MM.1S (cell line): ENCODE measurements around the gene SNTG2.
"Not testable (repeated sequence)": the region's sequence is repeated elsewhere in the genome, so short reads cannot be mapped to it uniquely, and the experiment has no call there.

ENCODE experiments used
- DNase-seq: peaks from one replicate; pipeline ENCODE4 v3.0.0-alpha.2; 2015
- H2AFZ ChIP-seq: fragments of 300-600 bp; sonication (generic); 2 replicates; pipeline ENCODE4 v1.6.0; 2016; ENCODE audit warnings: antibody characterized with exemption, low read length
- H3F3A ChIP-seq: fragments of 300-600 bp; sonication (generic); 2 replicates; pipeline ENCODE4 v1.6.1; 2016; ENCODE audit warnings: mild to moderate bottlenecking, antibody characterized with exemption, low read length, moderate library complexity, mixed read lengths; ENCODE audit not compliant: insufficient read depth
- H3K27ac ChIP-seq: fragments of 300-600 bp; sonication (generic); 2 replicates; pipeline ENCODE4 v1.5.1; 2016; ENCODE audit warnings: mild to moderate bottlenecking, low read length
- H3K27me3 ChIP-seq: fragments of 300-600 bp; sonication (generic); replicated peaks from 2 replicates; pipeline ENCODE4 v1.6.0; 2016; ENCODE audit warnings: low read length; ENCODE audit not compliant: insufficient read depth
- H3K36me3 ChIP-seq: fragments of 300-600 bp; sonication (generic); replicated peaks from 2 replicates; pipeline ENCODE4 v1.6.1; 2016; ENCODE audit warnings: mild to moderate bottlenecking, low read length, mixed read lengths; ENCODE audit not compliant: insufficient read depth
- H3K4me1 ChIP-seq: fragments of 300-600 bp; sonication (generic); 2 replicates; pipeline ENCODE4 v1.6.1; 2016; ENCODE audit warnings: low read length, mixed read lengths
- H3K4me2 ChIP-seq: fragments of 300-600 bp; sonication (generic); 2 replicates; pipeline ENCODE4 v1.6.0; 2016; ENCODE audit warnings: low read depth, low read length
- H3K4me3 ChIP-seq: fragments of 300-600 bp; sonication (generic); 2 replicates; pipeline ENCODE4 v1.5.1; 2016; ENCODE audit warnings: low read length, mixed read lengths
- H3K79me2 ChIP-seq: fragments of 300-600 bp; sonication (generic); 2 replicates; pipeline ENCODE4 v1.6.1; 2016; ENCODE audit warnings: mixed run types, low read length, mixed read lengths
- H3K9ac ChIP-seq: fragments of 300-600 bp; sonication (generic); 2 replicates; pipeline ENCODE4 v1.6.1; 2016; ENCODE audit warnings: low read length, mixed read lengths
- H3K9me2 ChIP-seq: fragments of 300-600 bp; sonication (generic); replicated peaks from 2 replicates; pipeline ENCODE4 v1.6.1; 2016; ENCODE audit warnings: mild to moderate bottlenecking, low read length, mixed read lengths; ENCODE audit not compliant: insufficient read depth
- H3K9me3 ChIP-seq: fragments of 300-600 bp; sonication (generic); replicated peaks from 2 replicates; pipeline ENCODE4 v1.6.1; 2016; ENCODE audit warnings: mild to moderate bottlenecking, low read length, mixed read lengths; ENCODE audit not compliant: insufficient read depth
- H4K20me1 ChIP-seq: fragments of 300-600 bp; sonication (generic); 2 replicates; pipeline ENCODE4 v1.6.1; 2016; ENCODE audit warnings: mild to moderate bottlenecking, low read length, moderate library complexity, mixed read lengths; ENCODE audit not compliant: insufficient read depth
- EZH2 ChIP-seq: fragments of 300-600 bp; sonication (generic); optimal IDR thresholded peaks from 2 replicates; pipeline ENCODE3; 2017; ENCODE audit warnings: low read depth, mild to moderate bottlenecking, antibody characterized with exemption, low read length, mixed read lengths
- EZH2phosphoT487 ChIP-seq: fragments of 300-600 bp; sonication (generic); IDR thresholded peaks from 2 replicates; pipeline ENCODE4 v1.6.1; 2018; ENCODE audit warnings: antibody characterized with exemption, low read length
- TF ChIP-seq, protein P1 (sequence below): fragments of 300-600 bp; sonication (generic); IDR thresholded peaks from 2 replicates; pipeline ENCODE4 v1.5.1; 2016; ENCODE audit warnings: antibody characterized with exemption, low read length, mixed read lengths

The SNTG2 gene

GRCh38 chr2:1407950-1408675, 457.5 kb downstream of the SNTG2 start:
- Histone ChIP-seq H3F3A (no peaks in the 10 kb centered on the region), H3K4me2 (no peak overlapping the region), H3K9me3 (no peaks in the 10 kb centered on the region), H3K27me3 (no peaks in the 10 kb centered on the region), H3K9ac (no peak overlapping the region), H3K36me3 (no peaks in the 10 kb centered on the region), H4K20me1 (no peaks in the 10 kb centered on the region), H3K27ac (no peak overlapping the region), H2AFZ (no peak overlapping the region), H3K4me1 (no peaks in the 10 kb centered on the region), H3K79me2 (no peaks in the 10 kb centered on the region), H3K4me3 (no peak overlapping the region), H3K9me2 (no peaks in the 10 kb centered on the region)
- DNase-seq: no peak
- TF ChIP-seq, protein P1, sequence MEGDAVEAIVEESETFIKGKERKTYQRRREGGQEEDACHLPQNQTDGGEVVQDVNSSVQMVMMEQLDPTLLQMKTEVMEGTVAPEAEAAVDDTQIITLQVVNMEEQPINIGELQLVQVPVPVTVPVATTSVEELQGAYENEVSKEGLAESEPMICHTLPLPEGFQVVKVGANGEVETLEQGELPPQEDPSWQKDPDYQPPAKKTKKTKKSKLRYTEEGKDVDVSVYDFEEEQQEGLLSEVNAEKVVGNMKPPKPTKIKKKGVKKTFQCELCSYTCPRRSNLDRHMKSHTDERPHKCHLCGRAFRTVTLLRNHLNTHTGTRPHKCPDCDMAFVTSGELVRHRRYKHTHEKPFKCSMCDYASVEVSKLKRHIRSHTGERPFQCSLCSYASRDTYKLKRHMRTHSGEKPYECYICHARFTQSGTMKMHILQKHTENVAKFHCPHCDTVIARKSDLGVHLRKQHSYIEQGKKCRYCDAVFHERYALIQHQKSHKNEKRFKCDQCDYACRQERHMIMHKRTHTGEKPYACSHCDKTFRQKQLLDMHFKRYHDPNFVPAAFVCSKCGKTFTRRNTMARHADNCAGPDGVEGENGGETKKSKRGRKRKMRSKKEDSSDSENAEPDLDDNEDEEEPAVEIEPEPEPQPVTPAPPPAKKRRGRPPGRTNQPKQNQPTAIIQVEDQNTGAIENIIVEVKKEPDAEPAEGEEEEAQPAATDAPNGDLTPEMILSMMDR: no peak
- TF ChIP-seq EZH2 (no peak), EZH2phosphoT487 (no peak)

DNA sequence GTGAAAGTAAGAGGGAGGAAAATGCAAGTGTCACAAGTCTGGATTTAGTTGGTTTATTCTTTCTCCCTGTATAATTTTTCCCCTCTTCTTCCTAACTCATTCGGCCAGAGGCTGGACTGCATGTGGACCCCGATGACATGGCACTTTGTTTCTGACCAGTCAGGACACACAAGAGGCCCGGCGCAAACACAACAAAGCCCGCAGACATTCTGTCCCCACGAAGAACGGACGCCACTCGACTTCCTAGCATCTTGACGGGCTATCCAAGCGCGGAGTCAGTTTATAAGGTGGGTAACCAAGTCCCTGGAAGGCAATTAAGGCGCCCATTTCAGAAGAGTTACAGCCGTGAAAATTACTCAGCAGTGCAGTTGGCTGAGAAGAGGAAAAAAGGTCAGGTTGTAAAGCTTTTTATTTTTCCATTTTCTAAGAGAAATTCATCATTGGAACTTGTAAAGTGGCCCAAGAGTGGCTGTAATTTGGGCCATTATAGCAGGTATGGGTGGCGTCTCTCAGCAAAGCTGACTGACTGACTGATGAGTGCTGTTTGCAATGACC, 462.6 kb downstream of the SNTG2 start, which contains the start of gene TPO:
TPO (plus strand) TSS at position 308 of the 555 bp plus-strand sequence. CDS start 946 bp downstream, outside the sequence.
- H3K27ac ChIP-seq: no peak within 1 kb of the TSS

GRCh38 chr2:1414121-1414520, 463.5 kb downstream of the SNTG2 start:
- no peak overlapping the region for H3K4me3 ChIP-seq
- H3K27me3 ChIP-seq: no peaks in the 10 kb centered on the region
- H3K4me2 ChIP-seq: no peak overlapping the region
- no peak overlapping the region for H3K9ac ChIP-seq
- H3K9me2 ChIP-seq: no peaks in the 10 kb centered on the region
- H3K4me1 ChIP-seq: no peaks in the 10 kb centered on the region
- TF ChIP-seq, protein P1: no peak
- TF ChIP-seq EZH2phosphoT487 (no peak), EZH2 (no peak)
- H3F3A ChIP-seq: no peaks in the 10 kb centered on the region
- H3K27ac ChIP-seq: no peak overlapping the region
- no peaks in the 10 kb centered on the region for H3K79me2 ChIP-seq
- DNase-seq: no peak
- no peaks in the 10 kb centered on the region for H3K9me3 ChIP-seq
- H4K20me1 ChIP-seq: no peaks in the 10 kb centered on the region
- H3K36me3 ChIP-seq: no peaks in the 10 kb centered on the region
- H2AFZ ChIP-seq: no peak overlapping the region

More for the DNA sequence above, 462.6 kb downstream of the SNTG2 start, which contains the start of gene TPO:
- Histone ChIP-seq H3K27me3 (no peaks in the 10 kb centered on the region), H3K4me2 (no peak within 1 kb of the TSS), H3K4me1 (no peaks in the 10 kb centered on the region), H3K9me3 (no peaks in the 10 kb centered on the region), H3K9me2 (no peaks in the 10 kb centered on the region), H3K36me3 (no peaks in the 10 kb centered on the region), H4K20me1 (no peaks in the 10 kb centered on the region), H3K4me3 (no peak within 1 kb of the TSS), H3F3A (no peaks in the 10 kb centered on the region), H3K79me2 (no peaks in the 10 kb centered on the region), H3K9ac (no peak within 1 kb of the TSS), H2AFZ (no peak within 1 kb of the TSS)
- no peak for DNase-seq
- TF ChIP-seq EZH2phosphoT487 (no peak), EZH2 (no peak)
- TF ChIP-seq, protein P1: no peak

- H3K27ac ChIP-seq, H3K27me3 ChIP-seq, H3K9ac ChIP-seq, H2AFZ ChIP-seq, H4K20me1 ChIP-seq, H3K9me3 ChIP-seq, H3K79me2 ChIP-seq, DNase-seq, H3K36me3 ChIP-seq, H3K4me1 ChIP-seq, H3K4me2 ChIP-seq, H3K4me3 ChIP-seq, H3F3A ChIP-seq, H3K9me2 ChIP-seq: not testable (repeated sequence)
Observed at GRCh38 chr2:1414901-1415300, 464.3 kb downstream of the SNTG2 start.
